Measurements from ENCODE around the gene SRRM1. TPM values are rescaled to one million over a fixed set of nuclear protein-coding genes. Genes with fewer than 3 reads are reported as not detected.
A peak's percentile ranks its signal among the peaks of the same experiment; 100 is the strongest.
"Not testable (repeated sequence)": the region's sequence is repeated elsewhere in the genome, so short reads cannot be mapped to it uniquely, and the experiment has no call there.

SRRM1 gene
- total RNA-seq, 2 experiments from 2014 or later: 294 TPM

- Mint-ChIP-seq H3K4me1 (peaks cover 5% of the 10 kb centered on the region), H3K36me3 (no peaks in the 10 kb centered on the region), H3K27me3 (no peaks in the 10 kb centered on the region), H3K9me3 (no peaks in the 10 kb centered on the region), H3K27ac (no peak overlapping the region), H3K4me3 (no peak overlapping the region)
- DNase-seq: no peak
Observed at GRCh38 chr1:24711329-24711728, 68.2 kb downstream of the SRRM1 start.

DNA sequence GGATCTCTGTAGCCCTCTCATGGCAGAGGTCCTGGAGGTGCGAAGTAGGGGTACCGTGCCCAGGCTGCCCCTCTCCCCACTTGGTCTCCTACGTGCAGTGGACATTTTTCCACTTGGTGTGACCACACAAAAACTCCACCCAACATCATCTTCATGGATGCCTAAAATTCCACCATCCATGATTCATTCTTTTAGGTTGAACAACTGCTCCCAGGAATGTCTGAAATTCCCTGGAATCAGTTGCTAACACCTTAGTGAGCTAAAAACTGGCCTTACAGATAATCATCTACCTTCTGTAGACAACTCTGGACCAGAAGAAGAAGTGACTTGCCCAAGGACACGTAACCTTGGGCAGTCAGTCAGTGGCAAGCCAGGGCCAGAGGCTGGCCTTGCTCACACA is 70.1 kb downstream of the SRRM1 start:
- no peak for DNase-seq
- Mint-ChIP-seq H3K9me3 (no peaks in the 10 kb centered on the region), H3K27me3 (no peaks in the 10 kb centered on the region), H3K4me1 (peaks cover 5% of the 10 kb centered on the region), H3K36me3 (no peaks in the 10 kb centered on the region), H3K27ac (no peak overlapping the region), H3K4me3 (no peak overlapping the region)

- Mint-ChIP-seq H3K4me3 (no peak overlapping the region), H3K36me3 (no peaks in the 10 kb centered on the region), H3K9me3 (no peaks in the 10 kb centered on the region), H3K27ac (no peak overlapping the region), H3K27me3 (peaks cover 4% of the 10 kb centered on the region), H3K4me1 (peaks cover 5% of the 10 kb centered on the region)
- no peak for DNase-seq
Observed at GRCh38 chr1:24713736-24714135, 70.6 kb downstream of the SRRM1 start.

- DNase-seq: peak; percentile 26
- no peak overlapping the region for H3K4me3 Mint-ChIP-seq
- no peaks in the 10 kb centered on the region for H3K36me3 Mint-ChIP-seq
- H3K27ac Mint-ChIP-seq: no peak overlapping the region
- H3K9me3 Mint-ChIP-seq: no peaks in the 10 kb centered on the region
- peaks cover 2% of the 10 kb centered on the region for H3K4me1 Mint-ChIP-seq
- peaks cover 4% of the 10 kb centered on the region for H3K27me3 Mint-ChIP-seq
Observed at GRCh38 chr1:24714859-24715520, 71.9 kb downstream of the SRRM1 start.

DNA sequence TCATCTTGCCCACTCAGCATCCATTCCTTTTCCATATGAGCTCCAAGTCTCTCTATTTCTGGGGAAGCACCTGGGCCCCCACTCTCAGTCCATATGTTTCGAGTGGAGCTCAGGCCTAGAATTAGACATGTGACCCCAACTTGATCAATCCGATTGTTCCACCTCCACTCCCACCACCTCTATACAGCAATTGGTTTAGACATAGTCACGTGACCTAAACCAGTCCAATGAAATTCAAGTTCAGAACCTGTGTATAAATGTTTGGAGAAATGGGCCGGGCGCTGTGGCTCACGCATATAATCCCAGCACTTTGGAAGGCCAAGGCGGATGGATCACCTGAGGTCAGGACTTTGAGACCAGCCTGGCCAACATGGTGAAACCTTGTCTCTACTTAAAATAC is 72.6 kb downstream of the SRRM1 start:
- no peak for DNase-seq
- H3K4me1 Mint-ChIP-seq: peaks cover 2% of the 10 kb centered on the region

DNA sequence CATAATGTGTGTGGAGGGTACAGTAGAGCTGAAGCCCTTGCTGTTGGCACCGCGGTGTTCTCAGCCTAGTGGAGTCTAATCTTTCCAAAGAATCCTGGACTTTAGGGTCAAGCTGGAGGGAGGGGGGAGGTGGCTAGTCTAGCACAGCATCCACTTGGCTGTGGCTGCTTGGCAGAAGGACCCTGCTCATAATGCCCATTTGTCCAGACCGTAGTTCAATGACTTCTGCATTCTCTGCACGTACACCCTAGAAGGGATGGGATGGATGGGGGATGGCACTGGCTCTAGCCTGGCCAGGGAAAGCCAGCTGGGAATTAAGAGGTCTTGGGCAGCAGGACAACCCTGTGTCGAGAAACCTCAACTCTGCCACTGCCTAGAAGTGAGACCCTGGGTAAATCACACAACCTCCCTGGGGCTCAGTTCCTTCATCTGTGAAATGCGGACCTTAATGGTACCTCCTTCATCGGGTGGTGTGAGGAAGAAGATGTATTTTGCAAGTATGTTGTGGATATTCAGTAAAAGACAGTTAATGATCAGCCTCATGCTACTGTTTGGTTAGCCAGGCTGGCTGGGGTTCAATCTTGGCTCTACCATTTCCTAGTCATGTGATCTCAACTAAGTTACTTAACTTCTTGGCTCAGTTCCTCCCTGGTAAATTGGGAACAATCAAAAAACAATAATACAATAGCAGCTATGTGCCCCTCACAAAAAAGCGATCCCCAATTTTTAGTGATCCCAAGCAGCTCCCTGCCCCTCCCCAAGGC is 75.0 kb downstream of the SRRM1 start:
- Mint-ChIP-seq H3K27me3 (peaks cover 4% of the 10 kb centered on the region), H3K27ac (no peak overlapping the region), H3K9me3 (no peaks in the 10 kb centered on the region), H3K36me3 (no peaks in the 10 kb centered on the region), H3K4me1 (peaks cover 7% of the 10 kb centered on the region), H3K4me3 (no peak overlapping the region)
- no peak for DNase-seq

More for the DNA sequence above, 72.6 kb downstream of the SRRM1 start:
- Mint-ChIP-seq H3K4me3 (no peak overlapping the region), H3K36me3 (no peaks in the 10 kb centered on the region), H3K9me3 (no peaks in the 10 kb centered on the region), H3K27ac (no peak overlapping the region), H3K27me3 (peaks cover 4% of the 10 kb centered on the region)

DNA sequence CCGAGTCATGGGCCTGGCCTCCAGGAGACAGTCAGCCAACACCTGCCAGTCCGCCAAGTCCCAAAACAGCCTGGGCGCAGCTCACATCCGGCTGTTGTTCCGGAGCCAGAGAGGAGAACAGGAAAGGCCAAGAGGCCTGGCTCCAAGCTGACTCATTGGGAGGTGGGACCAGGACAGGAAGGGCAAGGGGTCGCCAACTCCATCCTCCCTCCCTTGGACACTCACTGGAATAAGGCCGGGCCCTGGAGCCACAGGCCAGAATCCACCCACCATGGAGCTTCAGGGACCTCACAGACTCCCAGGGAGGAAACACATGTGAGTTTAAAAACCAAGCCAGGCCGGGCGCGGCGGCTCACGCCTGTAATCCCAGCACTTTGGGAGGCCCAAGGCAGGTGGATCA is 77.0 kb downstream of the SRRM1 start:
- Mint-ChIP-seq H3K9me3 (no peaks in the 10 kb centered on the region), H3K4me1 (peaks cover 7% of the 10 kb centered on the region), H3K27me3 (peaks cover 4% of the 10 kb centered on the region), H3K27ac (no peak overlapping the region), H3K36me3 (no peaks in the 10 kb centered on the region), H3K4me3 (no peak overlapping the region)
- no peak for DNase-seq

DNA sequence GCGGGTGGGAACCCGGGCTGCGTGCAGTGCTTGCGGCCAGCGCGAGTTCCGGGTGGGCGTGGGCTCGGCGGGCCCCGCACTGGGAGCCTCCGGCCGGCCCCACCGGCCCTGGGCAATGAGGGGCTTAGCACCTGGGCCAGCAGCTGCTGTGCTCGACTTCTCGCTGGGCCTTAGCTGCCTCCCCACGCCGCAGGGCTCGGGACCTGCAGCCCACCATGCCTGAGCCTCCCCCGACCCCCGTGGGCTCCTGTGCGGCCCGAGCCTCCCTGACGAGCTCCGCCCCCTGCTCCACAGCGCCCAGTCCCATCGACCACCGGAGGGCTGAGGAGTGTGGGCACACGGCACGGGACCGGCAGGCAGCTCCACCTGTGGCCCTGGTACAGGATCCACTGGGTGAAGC is 78.4 kb downstream of the SRRM1 start:
- Mint-ChIP-seq H3K27ac (no peak overlapping the region), H3K27me3 (peaks cover 4% of the 10 kb centered on the region), H3K4me1 (peaks cover 5% of the 10 kb centered on the region), H3K9me3 (no peaks in the 10 kb centered on the region), H3K4me3 (no peak overlapping the region), H3K36me3 (no peaks in the 10 kb centered on the region)
- DNase-seq: no peak

DNA sequence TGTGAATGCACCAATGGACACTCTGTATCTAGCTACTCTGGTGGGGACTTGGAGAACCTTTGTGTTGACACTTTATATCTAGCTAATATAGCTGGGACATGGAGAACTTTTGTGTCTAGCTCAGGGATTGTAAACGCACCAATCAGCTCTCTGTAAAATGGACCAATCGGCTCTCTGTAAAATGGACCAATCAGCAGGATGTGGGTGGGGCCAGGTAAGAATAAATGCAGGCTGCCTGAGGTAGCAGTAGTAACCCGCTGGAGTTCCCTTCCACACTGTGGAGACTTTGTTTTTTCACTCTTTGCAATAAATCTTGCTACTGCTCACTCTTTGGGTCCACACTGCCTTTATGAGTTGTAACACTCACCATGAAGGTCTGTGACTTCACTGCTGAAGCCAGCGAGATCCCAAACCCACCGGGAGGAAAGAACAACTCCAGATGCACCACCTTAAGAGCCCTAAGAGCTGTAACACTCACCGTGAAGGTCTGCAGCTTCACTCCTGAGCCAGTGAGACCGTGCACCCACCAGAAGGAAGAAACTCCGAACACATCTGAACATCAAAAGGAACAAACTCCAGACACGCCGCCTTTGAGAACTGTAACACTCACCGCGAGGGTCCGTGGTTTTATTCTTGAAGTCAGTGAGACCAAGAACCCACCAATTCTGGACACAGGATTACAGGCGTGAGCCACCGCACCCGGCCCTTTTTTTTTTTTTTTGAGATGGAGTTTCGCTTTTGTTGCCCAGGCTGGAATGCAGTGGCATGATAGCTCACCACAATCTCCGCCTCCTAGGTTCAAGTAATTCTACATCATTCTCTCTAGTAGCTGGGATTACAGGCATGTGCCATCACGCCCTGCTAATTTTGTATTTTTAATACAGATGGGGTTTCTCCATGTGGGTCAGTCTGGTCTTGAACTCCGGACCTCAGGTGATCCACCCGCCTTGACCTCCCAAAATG is 79.3 kb downstream of the SRRM1 start:
- not testable (repeated sequence) for H3K9me3 Mint-ChIP-seq, H3K4me1 Mint-ChIP-seq, H3K36me3 Mint-ChIP-seq, DNase-seq, H3K27ac Mint-ChIP-seq, H3K27me3 Mint-ChIP-seq
- H3K4me3 Mint-ChIP-seq: peak overlapping the region; percentile 71

Other genes with a start within 250 kb of the SRRM1 start
- 1 to 10 TPM; 5.9 to 8.0 TPM for gene STPG1, start 229.5 kb upstream of the SRRM1 start, total RNA-seq
- gene NIPAL3, start 227.5 kb upstream of the SRRM1 start, total RNA-seq: 10 to 100 TPM; 34.7 to 37.2 TPM
- gene RCAN3, start 140.5 kb upstream of the SRRM1 start, total RNA-seq: 10 to 100 TPM; 67.2 to 67.7 TPM
- under 1 TPM; 0.16 to 0.21 TPM for gene NCMAP, start 87.2 kb upstream of the SRRM1 start, total RNA-seq
- 10 to 100 TPM; 25.0 to 26.4 TPM for gene CLIC4, start 102.1 kb downstream of the SRRM1 start, total RNA-seq

All from activated naive CD8-positive, alpha-beta T cell treated with anti-CD3 and anti-CD28 coated beads for 36 hours (primary cell).